Measurements from ENCODE around the gene ZNF525.

DNA sequence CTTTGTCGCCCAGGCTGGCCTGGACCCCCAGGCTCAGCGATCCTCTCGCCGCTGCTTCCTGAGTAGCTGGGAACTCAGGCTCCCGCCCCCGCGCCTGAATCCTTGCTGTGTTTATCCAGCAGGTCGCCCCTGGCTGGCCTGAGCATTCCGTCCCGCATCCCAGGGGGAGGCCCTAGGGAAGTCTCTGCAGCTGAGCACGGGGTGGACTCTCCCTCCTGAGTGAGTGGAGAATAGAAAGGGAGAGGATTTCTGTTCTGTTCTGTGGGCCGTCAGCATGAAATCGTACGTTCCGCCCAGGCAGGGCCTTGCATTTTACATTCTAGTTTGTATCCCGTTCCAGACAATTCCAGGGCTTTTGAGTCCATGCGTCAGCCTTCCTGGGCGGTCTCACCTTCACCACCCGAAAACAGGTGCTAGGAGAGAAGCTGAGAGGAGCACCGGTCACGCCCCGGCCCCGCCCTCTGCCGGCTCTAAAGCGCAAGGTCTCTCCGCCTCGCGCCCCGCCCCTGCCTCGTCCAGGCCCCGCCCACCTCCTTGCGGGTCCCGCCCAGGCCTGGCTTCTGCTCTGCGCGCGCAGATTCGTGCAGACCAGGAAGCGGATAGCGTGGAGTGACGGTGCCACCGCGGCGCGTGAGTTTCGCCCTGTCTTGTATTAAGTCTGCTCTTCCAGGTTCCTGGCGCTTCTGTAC, 66.0 kb downstream of the ZNF525 start, which contains the start of gene ZNF761:
- TF ChIP-seq TAF1 (IDR thresholded peaks at IDR 0.05; ENCODE audit: low read depth, low read length) = 0 out of 2 replicates have a peak, but pooled peaks have one; percentile 48
- peak; percentile 87 for TF ChIP-seq POLR2A (IDR thresholded peaks at IDR 0.05; ENCODE audit: low read depth, low read length)
- TF ChIP-seq POLR2AphosphoS5 (IDR thresholded peaks at IDR 0.05; ENCODE audit: low read depth, low read length) = peak; percentile 83
- TF ChIP-seq POU2F2 (IDR thresholded peaks at IDR 0.05; ENCODE audit: low read depth, low read length) = no peak
- no peak for TF ChIP-seq PAX5 (IDR thresholded peaks at IDR 0.05; ENCODE audit: insufficient read depth, low read length, severe bottlenecking)
- no peak for TF ChIP-seq SPI1 (IDR thresholded peaks at IDR 0.05; ENCODE audit: low read depth, low read length)

All from GM12891 (cell line).